HFFc6 (cell line): Measurements from ENCODE around the gene WASF2. TPM values are rescaled to one million over a fixed set of nuclear protein-coding genes. Genes with fewer than 3 reads are reported as not detected.

Source experiments
- DNase-seq: peaks from one replicate; pipeline ENCODE4 v3.0.0-alpha.2; 2018
- H3K27ac Mint-ChIP-seq: 2 replicates; pipeline ENCODE4 v1.8.0; 2020; ENCODE audit warnings: mild to moderate bottlenecking, mixed read lengths
- H3K27me3 Mint-ChIP-seq: 2 replicates; pipeline ENCODE4 v1.8.0; 2021; ENCODE audit warnings: mild to moderate bottlenecking, moderate library complexity, mixed read lengths; ENCODE audit not compliant: insufficient read depth
- H3K36me3 Mint-ChIP-seq: 2 replicates; pipeline ENCODE4 v1.8.0; 2021; ENCODE audit warnings: low read depth, mixed read lengths
- H3K4me1 Mint-ChIP-seq: 2 replicates; pipeline ENCODE4 v1.8.0; 2020; ENCODE audit warnings: low read depth, mixed read lengths
- H3K4me3 Mint-ChIP-seq: 2 replicates; pipeline ENCODE4 v1.8.0; 2020; ENCODE audit warnings: mild to moderate bottlenecking, moderate library complexity, mixed read lengths
- H3K9me3 Mint-ChIP-seq: 2 replicates; pipeline ENCODE4 v1.8.0; 2020; ENCODE audit warnings: mild to moderate bottlenecking, mixed read lengths
- CTCF ChIP-seq: fragments of 200-600 bp; sonication (generic); IDR thresholded peaks from 2 replicates; pipeline ENCODE4 v1.5.0; 2021; ENCODE audit warnings: antibody characterized with exemption, mild to moderate bottlenecking
- total RNA-seq, 6 experiments: library from RNA; stranded (reverse); fragmentation: NEBNext Ultra II Directional; extraction: Animal tissue kit (Norgen Biotek cat#: 25700); gene quantifications; 2 replicates in 1 of 6; 3 replicates in 5 of 6; pipeline ENCODE4 v1.2.3, GENCODE V29; 2021

WASF2 gene
- total RNA-seq, 6 experiments from 2014 or later, result 84.4 to 99.7 (median 93.1) TPM

- H3K27ac Mint-ChIP-seq, result no peak overlapping the region
- H3K4me1 Mint-ChIP-seq, result no peaks in the 10 kb centered on the region
- H3K27me3 Mint-ChIP-seq, result peaks cover 5% of the 10 kb centered on the region
- TF ChIP-seq CTCF, result no peak
- no peaks in the 10 kb centered on the region for H3K36me3 Mint-ChIP-seq
- H3K9me3 Mint-ChIP-seq, result no peaks in the 10 kb centered on the region
- DNase-seq, result no peak
- H3K4me3 Mint-ChIP-seq, result no peak overlapping the region
Measured at GRCh38 chr1:27381969-27382762, 107.8 kb downstream of the WASF2 start.

DNA sequence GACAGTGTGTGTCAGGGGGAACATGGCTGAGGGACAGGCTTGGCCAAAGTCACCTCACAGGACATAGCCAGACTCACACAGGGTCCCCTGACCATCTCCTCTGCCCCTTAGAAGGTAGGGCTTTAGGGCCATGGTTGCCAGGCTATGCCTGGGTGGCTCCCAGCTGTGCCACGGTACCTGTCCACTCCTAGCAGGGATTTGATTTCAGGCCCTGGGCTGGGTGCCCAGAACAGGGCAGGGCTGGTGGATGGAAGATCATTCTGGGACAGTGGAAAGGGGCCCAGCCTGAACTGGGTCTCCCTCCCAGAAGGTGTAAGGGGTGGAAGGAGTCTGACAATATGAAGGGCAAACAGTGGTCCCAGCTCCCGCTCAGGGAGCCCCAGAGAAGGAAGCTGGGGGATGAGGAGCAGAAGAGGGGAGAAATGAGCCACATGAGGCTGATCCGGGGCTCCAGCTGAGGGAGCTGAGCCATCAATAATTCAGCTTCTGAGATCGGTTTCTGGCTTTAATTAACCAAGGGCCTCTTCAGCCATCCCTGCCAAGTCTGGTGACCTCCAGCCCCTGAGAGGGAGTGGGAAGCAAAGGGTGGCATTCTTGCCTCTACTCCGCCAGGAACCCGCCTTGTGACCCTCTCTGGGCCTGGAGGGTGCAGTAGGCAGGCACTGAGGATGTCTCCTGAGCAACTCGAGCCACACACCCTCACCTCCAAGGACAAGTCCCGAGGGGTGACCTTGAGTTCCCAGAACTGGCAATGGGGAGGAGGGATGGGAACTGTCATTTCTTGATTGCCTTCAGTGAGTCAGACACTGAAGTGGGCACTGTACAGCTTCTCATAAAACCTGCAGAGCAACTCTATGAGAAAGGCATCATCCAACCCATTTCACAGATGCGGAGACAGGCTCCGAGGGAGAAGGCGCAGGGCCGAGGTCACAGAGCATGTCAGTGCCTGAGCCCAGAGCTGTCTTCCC, 108.9 kb downstream of the WASF2 start:
- Mint-ChIP-seq H3K36me3 (no peaks in the 10 kb centered on the region), H3K4me3 (no peak overlapping the region), H3K27me3 (peaks cover 9% of the 10 kb centered on the region), H3K4me1 (no peaks in the 10 kb centered on the region), H3K9me3 (no peaks in the 10 kb centered on the region), H3K27ac (no peak overlapping the region)
- DNase-seq, result no peak
- no peak for TF ChIP-seq CTCF

GRCh38 chr1:27380224-27380623, 109.7 kb downstream of the WASF2 start:
- Mint-ChIP-seq H3K9me3 (no peaks in the 10 kb centered on the region), H3K36me3 (no peaks in the 10 kb centered on the region), H3K4me3 (no peak overlapping the region), H3K4me1 (no peaks in the 10 kb centered on the region), H3K27ac (no peak overlapping the region), H3K27me3 (peaks cover 9% of the 10 kb centered on the region)
- no peak for DNase-seq
- TF ChIP-seq CTCF, result no peak

DNA sequence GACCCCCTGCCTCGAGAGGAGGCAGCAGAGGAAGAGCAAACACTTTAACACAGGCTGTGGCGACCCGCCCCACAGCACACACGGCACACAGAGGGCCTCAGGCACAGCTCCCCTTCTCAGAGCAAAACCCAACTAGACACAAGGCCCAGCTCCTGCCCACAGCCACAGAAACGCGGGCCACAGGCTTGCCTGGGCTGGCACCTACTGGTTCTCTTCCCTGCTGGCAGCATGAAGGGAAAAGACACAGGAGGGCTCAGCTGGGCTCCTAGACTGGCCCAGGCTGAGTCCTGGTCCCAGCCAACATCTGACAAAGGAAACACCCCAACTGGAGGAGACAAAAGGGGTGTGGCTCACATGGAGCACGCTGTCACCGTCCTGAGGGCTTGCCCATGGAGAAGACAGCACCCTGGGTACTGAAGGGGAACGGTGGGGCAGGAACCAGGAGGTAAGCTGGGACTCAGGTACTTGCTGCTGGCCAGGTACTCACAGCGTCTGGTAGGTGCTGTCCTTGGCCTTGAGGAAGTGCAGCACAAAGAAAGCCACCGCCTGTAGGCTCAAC, 110.3 kb downstream of the WASF2 start:
- DNase-seq, result no peak
- Mint-ChIP-seq H3K4me3 (no peak overlapping the region), H3K9me3 (no peaks in the 10 kb centered on the region), H3K4me1 (no peaks in the 10 kb centered on the region), H3K27me3 (peaks cover 9% of the 10 kb centered on the region), H3K36me3 (no peaks in the 10 kb centered on the region), H3K27ac (no peak overlapping the region)
- no peak for TF ChIP-seq CTCF

DNA sequence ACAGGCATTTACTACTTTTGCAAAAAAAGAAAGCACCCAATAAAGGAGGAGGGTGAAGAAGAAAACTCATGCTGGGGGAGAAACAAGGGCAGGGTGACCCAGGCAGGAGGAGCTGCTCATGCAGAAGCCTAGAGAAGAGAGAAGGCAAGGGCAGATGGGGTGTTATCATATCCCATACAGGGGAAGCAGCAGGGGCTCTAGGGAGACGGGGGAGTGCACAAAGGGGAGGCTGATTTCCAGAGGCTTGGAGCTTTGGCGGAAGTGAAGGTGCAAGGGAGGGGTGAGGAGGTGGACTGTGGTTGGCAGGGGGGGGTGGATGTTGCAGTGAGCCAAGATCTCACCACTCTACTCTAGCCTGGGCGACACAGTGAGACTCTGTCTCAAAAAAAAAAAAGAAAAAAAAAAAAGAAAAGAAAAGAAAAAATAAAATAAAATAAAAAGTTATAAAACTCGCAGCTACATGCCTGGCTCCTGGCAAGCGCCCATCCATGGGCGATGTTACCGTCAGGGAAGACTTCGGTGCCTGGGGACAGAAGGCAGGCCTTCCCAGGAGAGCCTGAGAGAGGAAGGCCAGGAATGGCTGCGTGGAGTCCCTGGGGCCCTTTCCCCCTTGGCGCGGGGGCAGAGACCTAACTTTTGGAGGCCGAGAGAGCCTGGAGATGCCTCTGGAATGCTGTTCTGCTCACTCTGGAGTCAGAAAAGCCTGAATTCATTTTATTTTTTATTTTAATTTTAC, 112.0 kb downstream of the WASF2 start:
- Mint-ChIP-seq H3K4me1 (no peaks in the 10 kb centered on the region), H3K9me3 (no peaks in the 10 kb centered on the region), H3K4me3 (no peak overlapping the region), H3K27ac (no peak overlapping the region), H3K36me3 (no peaks in the 10 kb centered on the region), H3K27me3 (peaks cover 16% of the 10 kb centered on the region)
- no peak for DNase-seq
- TF ChIP-seq CTCF, result no peak
